Fibroblast of peridontal ligament (primary cell): Measurements from ENCODE around the gene CMTM5.

ENCODE experiments used
- DNase-seq: peaks from one replicate; pipeline ENCODE4 v3.0.0-alpha.2; 2010; ENCODE audit errors: extremely low read depth

The CMTM5 gene

GRCh38 chr14:23376482-23377197 is at the start of gene CMTM5:
CMTM5 (plus strand) TSS chr14:23377046; CDS start chr14:23377252, 206 bp downstream.
- DNase-seq = no peak

GRCh38 chr14:23327947-23328744 is 48.7 kb upstream of the CMTM5 start:
- DNase-seq = peak; percentile 90

- no peak for DNase-seq
These were observed 41.2 kb upstream of the CMTM5 start for GRCh38 chr14:23335623-23336022.

- no peak for DNase-seq
These were observed 37.2 kb upstream of the CMTM5 start for GRCh38 chr14:23339506-23340268.

GRCh38 chr14:23344481-23344880 is 32.4 kb upstream of the CMTM5 start:
- DNase-seq = no peak

- DNase-seq = no peak
These were observed 30.7 kb upstream of the CMTM5 start for GRCh38 chr14:23345987-23346692.

GRCh38 chr14:23346693-23347405 is 30.0 kb upstream of the CMTM5 start:
- no peak for DNase-seq

- DNase-seq = no peak
These were observed 29.2 kb upstream of the CMTM5 start for GRCh38 chr14:23347406-23348296.

GRCh38 chr14:23348297-23348655 is 28.6 kb upstream of the CMTM5 start:
- DNase-seq = no peak

- no peak for DNase-seq
These were observed 27.5 kb upstream of the CMTM5 start for GRCh38 chr14:23349156-23349845.

GRCh38 chr14:23351681-23352505 is 25.0 kb upstream of the CMTM5 start:
- no peak for DNase-seq

- peak; percentile 88 for DNase-seq
These were observed 24.1 kb upstream of the CMTM5 start, which contains the start of gene SLC22A17 for GRCh38 chr14:23352506-23353432. SLC22A17 (minus strand) TSS chr14:23352887.

- DNase-seq = no peak
These were observed 23.4 kb upstream of the CMTM5 start for GRCh38 chr14:23353433-23353780.

- DNase-seq = no peak
These were observed 21.9 kb upstream of the CMTM5 start for GRCh38 chr14:23354990-23355389.

GRCh38 chr14:23355871-23356435 is 20.9 kb upstream of the CMTM5 start:
- no peak for DNase-seq

- DNase-seq = no peak
These were observed 20.2 kb upstream of the CMTM5 start for GRCh38 chr14:23356662-23357061.

GRCh38 chr14:23357261-23357660 is 19.6 kb upstream of the CMTM5 start:
- DNase-seq = no peak
